HPDE6-E6E7 (cell line): ENCODE data around the gene KRTAP22-2.

Source experiments
- DNase-seq: peaks from one replicate; pipeline ENCODE4 v3.0.0; 2011; ENCODE audit warnings: missing footprints; ENCODE audit errors: extremely low spot score

The KRTAP22-2 gene

GRCh38 chr21:30563072-30563471 is 27.1 kb downstream of the KRTAP22-2 start:
- no peak for DNase-seq

- no peak for DNase-seq
Observed at GRCh38 chr21:30561957-30562356, 28.2 kb downstream of the KRTAP22-2 start.

GRCh38 chr21:30561264-30561895 is 28.8 kb downstream of the KRTAP22-2 start, which contains the start of gene KRTAP19-7:
TSS of gene KRTAP19-7 (minus strand) at chr21:30561314. CDS start at chr21:30561289, 25 bp downstream.
- no peak for DNase-seq

GRCh38 chr21:30555095-30555494 is 35.1 kb downstream of the KRTAP22-2 start:
- DNase-seq, result no peak

DNA sequence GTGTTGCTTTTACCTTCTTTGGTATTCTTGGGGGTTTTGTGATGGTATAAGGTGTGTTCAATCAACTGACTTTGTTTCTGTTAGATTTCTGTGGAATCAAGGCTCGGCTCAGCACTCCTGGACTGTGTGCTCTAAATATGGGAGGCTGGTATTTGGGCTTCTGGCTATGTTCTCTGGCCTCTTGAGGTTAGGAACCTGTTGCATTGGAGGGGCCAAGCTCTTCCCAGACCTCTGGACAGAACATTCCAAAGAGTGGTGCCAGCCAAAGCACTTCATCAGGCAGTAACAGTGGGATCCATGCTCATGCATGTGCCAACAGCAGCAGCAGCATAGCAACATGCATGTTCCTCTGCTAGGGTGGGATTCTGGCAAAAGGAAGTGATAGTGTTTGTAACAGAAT is 37.4 kb downstream of the KRTAP22-2 start:
- DNase-seq, result no peak

GRCh38 chr21:30541764-30542163 is 48.4 kb downstream of the KRTAP22-2 start, which contains the start of gene KRTAP19-6:
TSS of gene KRTAP19-6 (minus strand) at chr21:30541864. CDS start at chr21:30541833, 31 bp downstream.
- DNase-seq, result no peak
